ENCODE measurements around the gene KISS1R. TPM values are rescaled to one million over a fixed set of nuclear protein-coding genes. Genes with fewer than 3 reads are reported as not detected.
A peak's percentile ranks its signal among the peaks of the same experiment; 100 is the strongest.

Gene KISS1R
- total RNA-seq, 1 donor from 2014 or later = not detected

GRCh38 chr19:926323-926588 is 9.1 kb downstream of the KISS1R start:
- no peak for DNase-seq
- Mint-ChIP-seq H3K36me3 (ENCODE audit: unreplicated experiment) (no peaks in the 10 kb centered on the region), H3K4me1 (ENCODE audit: low read depth, unreplicated experiment) (peaks cover 5% of the 10 kb centered on the region), H3K4me3 (ENCODE audit: unreplicated experiment) (peak overlapping the region; percentile 57), H3K9me3 (ENCODE audit: unreplicated experiment) (peaks cover 8% of the 10 kb centered on the region), H3K27me3 (ENCODE audit: unreplicated experiment) (peaks cover 6% of the 10 kb centered on the region), H3K27ac (ENCODE audit: unreplicated experiment) (no peak overlapping the region)
- TF ChIP-seq, protein P1, sequence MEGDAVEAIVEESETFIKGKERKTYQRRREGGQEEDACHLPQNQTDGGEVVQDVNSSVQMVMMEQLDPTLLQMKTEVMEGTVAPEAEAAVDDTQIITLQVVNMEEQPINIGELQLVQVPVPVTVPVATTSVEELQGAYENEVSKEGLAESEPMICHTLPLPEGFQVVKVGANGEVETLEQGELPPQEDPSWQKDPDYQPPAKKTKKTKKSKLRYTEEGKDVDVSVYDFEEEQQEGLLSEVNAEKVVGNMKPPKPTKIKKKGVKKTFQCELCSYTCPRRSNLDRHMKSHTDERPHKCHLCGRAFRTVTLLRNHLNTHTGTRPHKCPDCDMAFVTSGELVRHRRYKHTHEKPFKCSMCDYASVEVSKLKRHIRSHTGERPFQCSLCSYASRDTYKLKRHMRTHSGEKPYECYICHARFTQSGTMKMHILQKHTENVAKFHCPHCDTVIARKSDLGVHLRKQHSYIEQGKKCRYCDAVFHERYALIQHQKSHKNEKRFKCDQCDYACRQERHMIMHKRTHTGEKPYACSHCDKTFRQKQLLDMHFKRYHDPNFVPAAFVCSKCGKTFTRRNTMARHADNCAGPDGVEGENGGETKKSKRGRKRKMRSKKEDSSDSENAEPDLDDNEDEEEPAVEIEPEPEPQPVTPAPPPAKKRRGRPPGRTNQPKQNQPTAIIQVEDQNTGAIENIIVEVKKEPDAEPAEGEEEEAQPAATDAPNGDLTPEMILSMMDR (IDR thresholded peaks at IDR 0.05; ENCODE audit: partially characterized antibody, unreplicated experiment) = no peak

DNA sequence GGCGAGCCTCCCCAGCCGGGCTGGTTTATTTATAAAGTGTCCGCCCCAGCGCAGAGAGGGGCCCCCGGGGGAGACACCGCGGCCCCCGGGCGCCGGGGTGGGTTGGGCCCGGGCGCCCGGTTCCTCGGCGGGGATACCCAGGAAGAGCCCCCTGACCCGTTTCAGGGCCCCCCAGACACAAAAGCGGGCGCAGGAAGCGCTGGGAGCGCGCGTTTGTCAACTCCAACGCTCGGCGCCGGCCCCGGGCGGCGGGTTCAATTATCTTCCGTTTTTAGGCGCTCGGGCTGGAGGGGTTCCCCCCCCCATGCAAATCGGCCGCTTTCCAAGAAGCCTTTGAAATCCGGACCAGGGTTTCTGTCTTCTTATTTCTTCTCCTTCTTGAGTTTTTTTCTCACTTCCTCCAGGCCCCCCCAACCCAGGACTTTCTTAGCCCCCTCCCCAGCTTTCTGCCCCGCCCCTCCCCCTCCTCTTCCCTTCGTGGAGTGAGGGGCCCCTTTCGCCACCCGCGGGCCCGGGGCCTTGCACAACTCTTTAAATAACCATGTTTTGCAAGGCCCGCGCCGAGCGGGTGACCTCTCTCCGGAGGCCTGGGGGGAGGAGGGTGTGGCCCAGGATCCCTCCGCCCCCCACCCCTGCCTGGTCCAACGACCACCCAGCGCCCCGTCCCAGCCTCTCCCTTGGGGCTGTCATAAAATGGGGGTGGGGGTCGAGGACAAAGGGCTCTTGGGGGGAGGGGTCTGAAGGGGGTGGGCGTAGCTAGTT is 9.6 kb downstream of the KISS1R start:
- peaks cover 2% of the 10 kb centered on the region for H3K27me3 Mint-ChIP-seq (ENCODE audit: unreplicated experiment)
- H3K36me3 Mint-ChIP-seq (ENCODE audit: unreplicated experiment) = no peaks in the 10 kb centered on the region
- peaks cover 8% of the 10 kb centered on the region for H3K9me3 Mint-ChIP-seq (ENCODE audit: unreplicated experiment)
- H3K4me1 Mint-ChIP-seq (ENCODE audit: low read depth, unreplicated experiment) = peaks cover 4% of the 10 kb centered on the region
- DNase-seq = peak; percentile 76
- peak overlapping the region; percentile 88 for H3K4me3 Mint-ChIP-seq (ENCODE audit: unreplicated experiment)
- TF ChIP-seq, protein P1 (IDR thresholded peaks at IDR 0.05; ENCODE audit: partially characterized antibody, unreplicated experiment) = no peak
- peak overlapping the region; percentile 83 for H3K27ac Mint-ChIP-seq (ENCODE audit: unreplicated experiment)

- Mint-ChIP-seq H3K27ac (ENCODE audit: unreplicated experiment) (no peak overlapping the region), H3K27me3 (ENCODE audit: unreplicated experiment) (peaks cover 2% of the 10 kb centered on the region), H3K36me3 (ENCODE audit: unreplicated experiment) (no peaks in the 10 kb centered on the region), H3K4me1 (ENCODE audit: low read depth, unreplicated experiment) (peaks cover 5% of the 10 kb centered on the region), H3K4me3 (ENCODE audit: unreplicated experiment) (peak overlapping the region; percentile 77), H3K9me3 (ENCODE audit: unreplicated experiment) (peaks cover 5% of the 10 kb centered on the region)
- peak; percentile 79 for DNase-seq
- TF ChIP-seq, protein P1 (IDR thresholded peaks at IDR 0.05; ENCODE audit: partially characterized antibody, unreplicated experiment) = no peak
These were observed 10.2 kb downstream of the KISS1R start for GRCh38 chr19:927351-927779.

DNA sequence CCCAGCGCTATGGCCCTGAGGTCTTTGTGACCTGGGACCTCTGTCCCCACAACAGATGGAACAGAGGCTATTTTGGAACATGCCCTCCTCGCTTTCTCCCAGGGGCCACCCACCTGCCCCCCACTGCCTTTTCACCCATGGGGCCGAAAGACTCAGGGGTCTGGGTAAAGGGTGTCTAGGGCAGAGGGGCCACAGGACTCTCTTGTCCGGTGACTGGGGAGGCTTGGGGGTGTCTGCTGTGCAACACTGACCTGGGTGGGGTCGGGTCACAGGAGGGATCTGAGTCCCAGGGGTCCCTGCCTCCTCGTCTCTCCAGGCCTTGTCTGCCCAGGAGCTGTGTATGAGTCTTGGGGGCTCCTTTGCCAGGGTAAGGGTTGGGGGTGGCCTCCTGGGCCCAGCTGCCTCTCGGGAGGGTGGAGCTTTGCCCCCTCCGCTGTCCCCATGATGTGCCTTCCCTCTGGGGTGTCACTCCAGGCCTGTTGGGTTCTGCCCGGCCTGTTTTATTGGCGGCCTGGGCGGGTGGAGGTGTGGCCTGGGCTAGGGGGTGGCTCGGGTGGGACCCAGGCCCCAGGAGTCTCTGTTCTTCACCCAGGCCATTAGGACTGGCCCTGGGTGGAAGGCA is 10.8 kb downstream of the KISS1R start:
- H3K4me3 Mint-ChIP-seq (ENCODE audit: unreplicated experiment) = peak overlapping the region; percentile 77
- H3K27me3 Mint-ChIP-seq (ENCODE audit: unreplicated experiment) = peaks cover 5% of the 10 kb centered on the region
- H3K9me3 Mint-ChIP-seq (ENCODE audit: unreplicated experiment) = peaks cover 8% of the 10 kb centered on the region
- H3K36me3 Mint-ChIP-seq (ENCODE audit: unreplicated experiment) = no peaks in the 10 kb centered on the region
- TF ChIP-seq, protein P1 (IDR thresholded peaks at IDR 0.05; ENCODE audit: partially characterized antibody, unreplicated experiment) = no peak
- DNase-seq = no peak
- peaks cover 5% of the 10 kb centered on the region for H3K4me1 Mint-ChIP-seq (ENCODE audit: low read depth, unreplicated experiment)
- peak overlapping the region; percentile 38 for H3K27ac Mint-ChIP-seq (ENCODE audit: unreplicated experiment)
